T-cell (primary cell): ENCODE measurements around the gene MAP3K1. TPM values are rescaled to one million over a fixed set of nuclear protein-coding genes. Genes with fewer than 3 reads are reported as not detected.
A peak's percentile ranks its signal among the peaks of the same experiment; 100 is the strongest.
"Not testable (repeated sequence)": the region's sequence is repeated elsewhere in the genome, so short reads cannot be mapped to it uniquely, and the experiment has no call there.

Experiments
- ATAC-seq, 4 experiments: fragments of 200-7000 bp in 3 of 4; fragments of 150-1000 bp in 1 of 4; cut with Tn5 transposase; replicated peaks in 1 of 4; 1 replicate in 3 of 4; 2 replicates in 1 of 4; pipeline ENCODE4 v1.10.0; 2021; ENCODE audit warnings: moderate library complexity in 3 of 4, mild to moderate bottlenecking in 2 of 4, moderate number of reproducible peaks in 1 of 4
- CTCF ChIA-PET, 2 donors: fragments of 300-600 bp; sonication (Branson Sonifier 250); formaldehyde crosslinking; loops; one replicate each; lab custom pipeline; 2022; ENCODE audit warnings: antibody characterized with exemption in 2 of 2; lab: Charles Lee
- POLR2A ChIA-PET, 2 donors: fragments of 300-600 bp; sonication (Branson Sonifier 250); formaldehyde crosslinking; loops; one replicate each; lab custom pipeline; 2022; ENCODE audit warnings: antibody characterized with exemption in 2 of 2; lab: Charles Lee
- DNase-seq, 35 experiments: peaks; one replicate each; pipeline versions ENCODE4 v3.0.0 to v3.0.0-alpha.2; 2013 to 2023
- H3K27ac ChIP-seq: one replicate; pipeline ENCODE4 v1.5.1; 2013; ENCODE audit warnings: low read length
- H3K27me3 ChIP-seq, 2 experiments: replicated peaks in 1 of 2; 1 replicate in 1 of 2; 2 replicates in 1 of 2; pipeline versions ENCODE4 v1.6.1 to v1.7.0; 2013; ENCODE audit warnings: low read length in 1 of 2, mixed read lengths in 1 of 2; ENCODE audit not compliant: control insufficient read depth in 2 of 2, insufficient read depth in 2 of 2; ENCODE audit errors: extremely low read depth in 1 of 2
- H3K36me3 ChIP-seq, 2 donors: 1 replicate in 1 of 2; 2 replicates in 1 of 2; pipeline versions ENCODE4 v1.6.1 to v1.7.0; 2013; ENCODE audit warnings: low read length in 1 of 2; ENCODE audit not compliant: control insufficient read depth in 2 of 2, insufficient read depth in 1 of 2; ENCODE audit errors: extremely low read depth in 1 of 2
- H3K4me1 ChIP-seq, 2 experiments: 1 replicate in 1 of 2; 2 replicates in 1 of 2; pipeline versions ENCODE4 v1.6.1 to v1.7.0; 2013; ENCODE audit warnings: low read length in 2 of 2, mixed read lengths in 1 of 2; ENCODE audit not compliant: insufficient read depth in 2 of 2, control insufficient read depth in 1 of 2; ENCODE audit errors: extremely low read depth in 1 of 2
- H3K4me3 ChIP-seq, 2 donors: 1 replicate in 1 of 2; 2 replicates in 1 of 2; pipeline versions ENCODE4 v1.5.1 to v1.7.0; 2013; ENCODE audit warnings: mild to moderate bottlenecking in 2 of 2, low read length in 1 of 2, moderate library complexity in 1 of 2; ENCODE audit not compliant: control insufficient read depth in 1 of 2; ENCODE audit errors: extremely low read depth in 1 of 2
- H3K9me3 ChIP-seq: 2 replicates; pipeline ENCODE4 v1.7.0; 2013
- H3K27ac Mint-ChIP-seq, 2 donors: one replicate each; pipeline ENCODE4 v1.8.0; 2020 to 2021; ENCODE audit warnings: mild to moderate bottlenecking in 2 of 2, mixed read lengths in 2 of 2
- H3K27me3 Mint-ChIP-seq, 2 donors: one replicate each; pipeline ENCODE4 v1.8.0; 2021 to 2022; ENCODE audit warnings: mixed read lengths in 2 of 2
- H3K36me3 Mint-ChIP-seq: one replicate; pipeline ENCODE4 v1.8.0; 2021; ENCODE audit warnings: mixed read lengths
- H3K4me1 Mint-ChIP-seq, 3 donors: one replicate each; pipeline ENCODE4 v1.8.0; 2020 to 2022; ENCODE audit warnings: mixed read lengths in 3 of 3, mild to moderate bottlenecking in 1 of 3
- H3K4me3 Mint-ChIP-seq, 3 donors: one replicate each; pipeline ENCODE4 v1.8.0; 2020 to 2022; ENCODE audit warnings: mild to moderate bottlenecking in 3 of 3, mixed read lengths in 3 of 3, moderate library complexity in 3 of 3
- H3K9me3 Mint-ChIP-seq, 3 donors: one replicate each; pipeline ENCODE4 v1.8.0; 2020 to 2022; ENCODE audit warnings: mixed read lengths in 3 of 3
- WGBS: methylation state at CpG from one replicate; pipeline ENCODE4 v1.1.5; 2013; ENCODE audit warnings: missing lambda C conversion rate; ENCODE audit not compliant: insufficient coverage; 5-methylcytosine and 5-hydroxymethylcytosine counted together
- total RNA-seq, 35 experiments: library from RNA in 6 of 35; stranded (reverse) in 6 of 35; fragments of 120-200 nt in 1 of 35; gene quantifications; one replicate each; pipeline versions ENCODE4 v1.2.1 to v1.2.4 and lab custom pipeline; 2013 to 2026

MAP3K1 gene
- total RNA-seq, 5 donors from 2014 or later (not counting 1 experiment from before 2014, with no cell fraction given): 53.1 to 96.0 (median 80.6) TPM

DNA sequence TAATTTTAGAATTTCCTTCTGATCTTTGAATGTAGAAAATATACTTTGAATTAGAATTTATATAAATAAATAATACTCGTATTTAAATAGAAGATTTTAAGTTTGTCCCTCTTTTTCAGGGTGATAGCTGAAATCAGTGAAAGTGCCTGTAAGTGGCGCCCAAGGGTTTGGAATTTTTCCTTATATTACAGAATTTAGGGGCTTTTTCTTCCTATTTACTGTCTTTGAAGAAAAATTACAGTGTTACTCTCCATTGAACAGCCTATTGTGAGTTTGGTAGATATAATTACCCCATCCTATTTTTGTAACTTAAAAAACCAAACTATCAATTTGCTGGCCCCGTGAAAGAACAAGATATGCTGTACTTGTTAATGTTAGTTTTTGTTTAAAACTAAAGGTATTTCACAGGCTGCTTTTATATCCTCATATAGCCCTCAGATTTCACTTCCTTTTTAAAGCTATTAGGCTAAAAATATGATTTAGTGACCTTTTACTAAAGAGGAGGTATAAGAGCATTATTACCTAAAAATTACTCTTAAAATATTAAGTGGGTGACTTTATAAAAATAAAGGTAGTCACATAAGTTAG, 3.2 kb downstream of the MAP3K1 start:
- Histone ChIP-seq H3K9me3 (no peaks in the 10 kb centered on the region), H3K36me3 (peaks cover 0 to 4% of the 10 kb centered on the region in 2 donors), H3K27ac (peak overlapping the region; percentile 41), H3K27me3 (no peaks in the 10 kb centered on the region), H3K4me3 (peak overlapping the region in 1 of 2 donors; percentile 40), H3K4me1 (peaks cover 28 to 37% of the 10 kb centered on the region in 2 experiments)
- Mint-ChIP-seq H3K4me3 (peak overlapping the region; percentile 75 to 92 (median 78)), H3K4me1 (peaks cover 62 to 68% (median 62%) of the 10 kb centered on the region in 3 donors), H3K27me3 (no peaks in the 10 kb centered on the region), H3K9me3 (no peaks in the 10 kb centered on the region), H3K36me3 (peaks cover 18% of the 10 kb centered on the region), H3K27ac (peak overlapping the region; percentile 80 to 85)
- no peak for ATAC-seq
- no CpG with 5 or more reads among the region's 3 CpGs for WGBS
- ChIA-PET CTCF (interaction anchor here (0.9 to 3.8 kb wide), 3 partner anchors 9 to 19 kb away, joined by 4 to 25 read pairs (median 14); no protein-coding TSS in a partner anchor), POLR2A (interaction anchor here in 1 of 2 donors (1.0 kb wide), 1 partner anchor 10 kb away, joined by 3 read pairs; no protein-coding TSS in a partner anchor)
- no peak for DNase-seq

- no peak for ATAC-seq
- Histone ChIP-seq H3K4me3 (peak overlapping the region; percentile 32 to 40), H3K4me1 (peaks cover 28 to 43% of the 10 kb centered on the region in 2 experiments), H3K36me3 (peaks cover 0 to 4% of the 10 kb centered on the region in 2 donors), H3K27me3 (no peaks in the 10 kb centered on the region), H3K27ac (peak overlapping the region; percentile 41), H3K9me3 (no peaks in the 10 kb centered on the region)
- Mint-ChIP-seq H3K4me1 (peaks cover 60 to 66% (median 62%) of the 10 kb centered on the region in 3 donors), H3K36me3 (peaks cover 18% of the 10 kb centered on the region), H3K27ac (peak overlapping the region; percentile 80 to 85), H3K27me3 (no peaks in the 10 kb centered on the region), H3K4me3 (peak overlapping the region; percentile 75 to 92 (median 78)), H3K9me3 (no peaks in the 10 kb centered on the region)
- ChIA-PET POLR2A (interaction anchor here in 1 of 2 donors (0.6 kb wide), 2 partner anchors 11 to 178 kb away, joined by 3 read pairs; no protein-coding TSS in a partner anchor), CTCF (interaction anchor here (0.5 to 3.8 kb wide), 5 partner anchors 8 to 553 kb away, joined by 3 to 25 read pairs (median 4); no protein-coding TSS in a partner anchor)
- WGBS: 56% methylated on average over 1 of the region's 6 CpGs
- no peak for DNase-seq
Measured at GRCh38 chr5:56819060-56819881, 3.9 kb downstream of the MAP3K1 start.

- POLR2A ChIA-PET: interaction anchor here in 1 of 2 donors (0.5 kb wide), 1 partner anchor 125 kb away, joined by 5 read pairs; no protein-coding TSS in a partner anchor
- H3K4me3 ChIP-seq, H3K36me3 ChIP-seq, H3K27me3 Mint-ChIP-seq, H3K27ac ChIP-seq, H3K27me3 ChIP-seq, H3K9me3 ChIP-seq, DNase-seq, H3K9me3 Mint-ChIP-seq, ATAC-seq, CTCF ChIA-PET: not testable (repeated sequence)
- WGBS: 95% methylated on average over 3 of the region's 5 CpGs
- Mint-ChIP-seq H3K36me3 (peaks cover 27% of the 10 kb centered on the region), H3K27ac (peak overlapping the region in 1 of 2 donors; percentile 49), H3K4me1 (peaks cover 84 to 89% (median 86%) of the 10 kb centered on the region in 3 donors), H3K4me3 (peak overlapping the region in 2 of 3 donors; percentile 25 to 71)
- H3K4me1 ChIP-seq: peaks cover 45 to 56% of the 10 kb centered on the region in 2 experiments
Measured at GRCh38 chr5:56821868-56822267, 6.5 kb downstream of the MAP3K1 start.

DNA sequence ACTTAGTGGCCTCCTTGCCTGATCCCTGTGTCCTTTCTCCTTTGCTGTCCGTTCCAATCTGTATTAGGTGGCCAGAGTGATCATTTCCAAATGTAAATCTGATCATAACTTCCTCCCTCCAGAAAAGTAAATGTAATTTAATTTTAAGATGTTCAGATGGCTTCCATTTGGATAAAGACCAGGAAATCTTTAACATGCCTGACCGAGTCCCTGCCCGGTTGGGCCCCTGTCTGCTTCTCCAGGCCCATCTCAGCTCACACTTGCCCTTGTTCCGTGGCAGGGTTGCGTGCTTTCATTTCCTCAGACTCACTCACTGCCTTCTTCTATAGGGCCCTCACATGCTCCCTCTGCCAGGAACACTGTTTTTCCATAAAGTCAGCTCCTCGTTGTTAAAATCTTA, 7.6 kb downstream of the MAP3K1 start:
- Mint-ChIP-seq H3K9me3 (no peaks in the 10 kb centered on the region), H3K4me3 (peak overlapping the region; percentile 32 to 71 (median 60)), H3K36me3 (peaks cover 27% of the 10 kb centered on the region), H3K4me1 (peaks cover 83 to 91% (median 85%) of the 10 kb centered on the region in 3 donors), H3K27ac (peak overlapping the region; percentile 49 to 73), H3K27me3 (no peaks in the 10 kb centered on the region)
- 89% methylated on average over 5 of the region's 6 CpGs for WGBS
- Histone ChIP-seq H3K4me3 (no peak overlapping the region), H3K36me3 (peaks cover 0 to 4% of the 10 kb centered on the region in 2 donors), H3K27ac (no peak overlapping the region), H3K4me1 (peaks cover 56 to 58% of the 10 kb centered on the region in 2 experiments), H3K27me3 (no peaks in the 10 kb centered on the region), H3K9me3 (no peaks in the 10 kb centered on the region)
- CTCF ChIA-PET: interaction anchor here (0.6 to 2.3 kb wide), 3 partner anchors 12 to 16 kb away, joined by 3 to 11 read pairs (median 3); no protein-coding TSS in a partner anchor
- POLR2A ChIA-PET: interaction anchor here (0.6 to 0.9 kb wide), 2 partner anchors 124 to 401 kb away, joined by 3 read pairs; no protein-coding TSS in a partner anchor
- no peak for DNase-seq
- no peak for ATAC-seq

GRCh38 chr5:56824019-56824418, 8.7 kb downstream of the MAP3K1 start:
- H3K27me3 Mint-ChIP-seq: no peaks in the 10 kb centered on the region
- peaks cover 27% of the 10 kb centered on the region for H3K36me3 Mint-ChIP-seq
- H3K27ac Mint-ChIP-seq: peak overlapping the region; percentile 18 to 83
- ChIA-PET POLR2A (no interaction called here), CTCF (interaction anchor here in 1 of 2 donors (0.5 to 2.3 kb wide), 2 partner anchors 14 to 17 kb away, joined by 3 to 11 read pairs; no protein-coding TSS in a partner anchor)
- Histone ChIP-seq H3K4me3 (no peak overlapping the region), H3K9me3 (no peaks in the 10 kb centered on the region), H3K27ac (no peak overlapping the region), H3K36me3 (peaks cover 0 to 4% of the 10 kb centered on the region in 2 donors), H3K27me3 (no peaks in the 10 kb centered on the region), H3K4me1 (peaks cover 57 to 58% of the 10 kb centered on the region in 2 experiments)
- DNase-seq: no peak
- H3K4me1 Mint-ChIP-seq: peaks cover 88 to 94% (median 89%) of the 10 kb centered on the region in 3 donors
- no peaks in the 10 kb centered on the region for H3K9me3 Mint-ChIP-seq
- peak in 1 of 4 experiments; percentile 7 for ATAC-seq
- H3K4me3 Mint-ChIP-seq: peak overlapping the region; percentile 18 to 62 (median 44)
